GM19043 (cell line): ENCODE data around the gene C9.
"Not testable (repeated sequence)": the region's sequence is repeated elsewhere in the genome, so short reads cannot be mapped to it uniquely, and the experiment has no call there.

Experiments used
- ATAC-seq: cut with Tn5 transposase; IDR thresholded peaks from one replicate; pipeline ENCODE4 v1.9.1; 2021; ENCODE audit warnings: low read depth; ENCODE audit not compliant: unreplicated experiment

The C9 gene

DNA sequence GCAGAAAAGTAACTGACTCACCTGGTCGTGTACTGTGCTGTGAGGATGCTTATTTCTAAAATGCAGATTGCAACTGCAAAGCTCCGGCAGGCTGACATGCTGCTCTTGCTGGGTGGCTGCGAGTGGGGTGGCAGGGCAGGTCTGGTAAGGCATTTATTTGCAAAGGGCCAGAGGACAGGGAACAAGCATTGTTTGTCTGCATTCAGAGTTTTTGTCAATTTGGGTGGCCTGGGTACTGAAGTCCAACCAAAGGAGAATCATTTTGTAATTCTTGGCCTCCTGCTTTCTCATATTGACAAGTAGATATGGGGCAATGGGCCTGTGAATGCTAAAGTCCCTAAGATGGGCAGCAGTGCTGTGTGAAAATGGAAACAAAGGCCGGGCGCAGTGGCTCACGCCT, at the start of gene C9:
C9 (minus strand) TSS at position 129 of the 400 bp plus-strand sequence; CDS start at position 98, 31 bp downstream.
- ATAC-seq = no peak

DNA sequence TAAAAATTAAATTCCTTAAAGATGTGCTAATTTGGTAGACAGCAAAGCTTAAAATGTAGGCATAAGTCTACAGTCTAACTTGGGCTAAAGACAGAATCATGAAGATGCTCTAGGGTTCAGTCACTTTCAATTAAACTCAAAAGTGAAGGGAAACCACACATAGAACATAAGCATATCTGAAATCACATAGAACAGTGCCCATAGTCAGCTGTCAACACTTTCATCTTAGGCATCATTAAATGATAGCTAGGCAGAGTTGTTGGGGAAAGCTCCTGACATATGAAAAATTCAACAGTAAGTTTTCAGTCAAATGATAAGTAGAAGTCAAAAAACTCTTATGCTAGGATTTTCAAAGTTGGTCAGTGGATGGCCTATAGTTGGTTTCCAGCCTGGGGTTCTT, 49.5 kb upstream of the C9 start:
- no peak for ATAC-seq

DNA sequence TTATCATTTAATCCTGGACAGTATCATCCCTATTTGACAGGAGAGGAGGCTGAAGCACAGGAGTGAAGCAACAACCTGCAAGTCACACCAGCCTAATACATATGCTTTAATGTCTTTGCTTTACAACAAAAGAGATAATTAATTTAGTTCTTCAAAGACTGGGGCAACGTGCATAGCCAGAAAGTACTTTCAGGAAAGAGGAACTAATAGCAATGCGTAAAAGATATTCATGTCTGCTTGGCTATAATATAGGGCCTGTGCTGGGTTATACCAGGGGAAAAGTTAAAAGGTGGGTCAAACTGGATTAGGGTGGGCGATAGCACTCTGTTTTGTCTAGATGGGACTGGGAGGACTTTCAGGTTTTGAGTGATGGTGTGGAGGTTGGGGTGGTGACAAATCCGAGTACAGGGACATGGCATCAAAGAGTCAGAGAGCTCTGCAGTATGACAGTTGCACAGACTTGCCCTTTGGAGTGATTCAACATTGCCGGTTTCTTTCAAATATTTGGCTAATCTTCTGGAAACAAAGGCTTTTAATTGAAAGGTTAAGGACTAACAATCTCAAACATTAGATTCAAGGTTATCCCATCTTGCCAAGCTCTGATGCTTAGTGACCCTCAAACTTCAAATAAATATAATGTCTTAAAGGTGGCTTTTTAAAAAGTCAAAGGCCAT, 48.6 kb upstream of the C9 start:
- no peak for ATAC-seq

DNA sequence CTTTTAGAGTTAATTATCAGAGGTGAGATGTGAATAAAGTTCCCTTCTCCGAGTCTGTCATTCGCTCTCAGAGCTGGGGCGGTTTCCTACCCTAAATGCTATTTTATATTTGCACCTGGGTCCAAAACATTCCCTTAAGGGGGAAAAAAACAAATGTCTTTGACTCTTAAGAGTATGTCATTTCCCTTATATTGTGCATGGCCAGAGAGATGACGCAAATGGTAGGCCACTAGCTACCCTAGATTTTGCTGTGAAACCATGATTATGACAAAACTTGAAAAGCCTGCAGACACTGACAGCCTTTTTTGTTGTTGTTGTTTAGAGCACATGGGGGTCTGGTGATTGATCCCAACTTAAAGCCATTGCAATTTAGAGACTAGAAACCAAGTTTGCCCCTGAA, 47.7 kb upstream of the C9 start:
- ATAC-seq = no peak

DNA sequence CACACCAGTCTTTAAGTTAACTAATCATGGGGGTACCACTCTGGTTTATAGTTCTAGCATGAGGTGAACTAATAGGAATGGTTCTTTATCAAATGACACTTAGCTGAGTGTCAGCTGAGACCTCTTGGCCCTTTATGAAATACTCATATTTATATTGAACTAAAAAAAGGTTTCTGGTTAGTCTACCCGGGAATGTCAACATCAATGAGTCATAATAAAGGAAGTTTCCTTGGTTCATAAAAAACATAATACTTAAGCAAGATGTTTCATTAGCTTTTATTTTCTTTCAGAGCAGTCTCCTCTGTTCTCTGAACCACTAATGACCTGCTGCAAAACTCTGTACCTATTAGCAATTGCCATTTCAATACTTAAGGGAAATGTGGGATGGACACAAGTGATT, 46.8 kb upstream of the C9 start:
- ATAC-seq = no peak

DNA sequence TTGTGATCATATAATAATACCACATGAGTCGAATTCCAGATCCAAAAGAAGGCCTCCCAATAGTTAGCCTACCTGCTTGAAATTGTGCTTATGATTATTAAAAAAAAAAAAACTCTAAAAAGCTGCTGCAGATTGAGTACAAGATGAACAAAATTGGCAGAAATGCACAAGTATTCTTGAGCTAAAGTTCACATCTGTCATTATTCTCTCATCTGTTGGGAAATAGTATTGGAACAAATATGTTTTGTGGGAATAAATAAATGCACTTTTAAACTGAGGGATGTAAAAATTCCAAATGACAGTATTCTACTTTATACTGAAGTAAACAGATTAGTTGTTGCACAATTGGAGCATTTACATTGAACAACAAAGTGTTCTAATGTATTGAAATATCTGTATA, 44.7 kb upstream of the C9 start:
- no peak for ATAC-seq

DNA sequence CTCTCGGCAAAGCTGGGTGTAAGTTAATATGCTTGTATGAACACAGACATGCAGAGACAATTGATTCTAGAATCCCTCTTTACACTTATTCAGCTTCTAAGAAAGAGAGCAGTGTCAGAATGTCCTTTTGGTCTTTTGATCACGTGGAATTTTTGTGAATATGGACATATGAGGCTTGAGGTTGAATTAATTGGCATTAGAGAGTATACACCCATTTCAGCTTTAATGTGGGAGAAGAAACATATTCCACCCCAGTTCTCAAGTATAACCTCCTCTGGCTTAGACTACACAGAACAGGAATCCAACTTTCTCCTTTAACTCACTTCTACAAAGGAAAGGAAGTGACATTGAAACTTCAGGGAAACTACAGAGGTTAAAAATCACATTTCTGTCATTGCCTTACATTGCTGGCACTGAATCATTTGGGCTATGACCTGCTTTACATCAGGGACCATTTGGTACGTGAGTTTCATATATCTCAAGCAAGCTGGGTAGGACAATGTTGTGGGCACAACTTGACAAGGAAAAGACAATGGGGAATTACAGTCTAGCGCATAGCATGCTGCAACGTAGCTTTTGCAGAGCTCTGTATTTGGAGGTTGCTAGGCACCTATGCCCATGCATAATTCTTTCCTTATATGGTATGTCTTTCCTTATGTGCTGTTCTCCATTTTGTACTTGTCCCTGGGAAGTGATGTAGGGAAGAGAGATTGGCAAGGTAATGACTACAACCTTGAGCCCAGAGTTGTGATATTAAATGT, 41.0 kb upstream of the C9 start:
- ATAC-seq = no peak

DNA sequence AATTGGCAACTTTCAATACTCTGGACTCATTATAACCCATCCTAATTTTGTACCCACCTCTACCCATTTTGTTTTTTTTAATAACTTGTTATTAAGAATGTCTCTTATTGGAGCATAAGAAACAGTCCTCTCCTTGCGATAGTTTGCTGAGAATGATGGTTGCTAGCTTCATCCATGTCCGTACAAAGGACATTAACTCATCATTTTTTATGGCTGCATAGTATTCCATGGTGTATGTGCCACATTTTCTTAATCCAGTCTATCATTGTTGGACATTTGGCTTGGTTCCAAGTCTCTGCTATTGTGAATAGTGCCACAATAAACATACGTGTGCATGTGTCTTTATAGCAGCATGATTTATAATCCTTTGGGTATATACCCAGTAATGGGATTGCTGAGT, 39.5 kb upstream of the C9 start:
- ATAC-seq = not testable (repeated sequence)

DNA sequence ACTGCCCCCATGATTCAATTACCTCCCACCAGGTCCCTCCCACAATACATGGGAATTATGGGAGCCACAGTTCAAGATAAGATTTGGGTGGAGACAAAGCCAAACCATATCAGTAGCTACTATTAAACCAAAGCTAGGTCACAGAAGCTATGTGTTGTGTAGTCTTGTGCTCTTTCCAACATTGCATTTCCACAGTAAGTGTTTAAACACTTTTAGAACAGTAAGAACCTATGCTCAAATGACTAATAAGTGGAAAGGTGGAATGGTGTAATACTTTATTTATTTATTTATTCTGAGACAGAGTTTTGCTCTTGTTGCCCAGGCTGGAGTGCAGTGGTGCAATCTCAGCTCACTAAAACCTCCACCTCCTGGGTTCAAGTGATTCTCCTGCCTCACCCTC, 37.8 kb upstream of the C9 start:
- ATAC-seq = not testable (repeated sequence)

DNA sequence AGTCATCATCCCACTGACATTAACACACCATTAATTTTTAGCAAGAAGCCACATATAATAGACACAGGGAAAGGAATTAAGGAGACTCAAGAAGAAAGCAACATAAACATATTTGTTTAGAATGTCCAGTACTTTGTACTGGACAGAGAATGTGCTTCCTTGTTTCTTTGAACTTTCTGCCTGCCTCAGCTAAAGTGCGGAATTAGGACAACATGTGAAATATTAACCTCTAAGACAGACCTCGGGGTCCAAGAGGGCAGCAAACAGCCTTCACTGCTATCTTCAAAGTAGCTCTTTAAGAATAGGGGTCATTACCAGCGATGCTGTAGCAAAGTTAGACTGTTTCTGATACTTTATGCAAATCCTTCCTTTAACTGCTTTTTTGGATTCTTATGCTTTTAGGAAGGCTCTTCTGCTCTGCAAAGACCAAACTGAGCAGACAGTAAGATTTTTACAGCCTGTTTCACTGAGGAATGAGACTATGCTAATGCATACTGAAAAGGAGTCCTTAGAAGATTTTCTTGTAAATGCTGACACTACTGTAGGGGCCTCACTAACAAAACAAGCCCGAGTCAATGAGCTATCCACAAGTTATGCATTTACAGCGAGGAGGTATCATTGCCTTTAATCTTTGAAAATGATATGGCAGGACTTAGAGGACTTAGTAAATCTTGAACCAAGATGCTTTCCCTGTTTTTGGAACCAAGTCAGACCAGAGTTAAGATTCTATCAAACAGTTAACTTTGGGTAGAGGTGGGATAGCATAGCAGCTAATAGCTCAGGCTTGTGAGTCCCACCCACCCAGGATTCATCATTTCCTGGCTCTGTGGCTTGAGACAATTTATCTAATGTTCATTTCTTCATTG, 36.7 kb upstream of the C9 start:
- no peak for ATAC-seq

DNA sequence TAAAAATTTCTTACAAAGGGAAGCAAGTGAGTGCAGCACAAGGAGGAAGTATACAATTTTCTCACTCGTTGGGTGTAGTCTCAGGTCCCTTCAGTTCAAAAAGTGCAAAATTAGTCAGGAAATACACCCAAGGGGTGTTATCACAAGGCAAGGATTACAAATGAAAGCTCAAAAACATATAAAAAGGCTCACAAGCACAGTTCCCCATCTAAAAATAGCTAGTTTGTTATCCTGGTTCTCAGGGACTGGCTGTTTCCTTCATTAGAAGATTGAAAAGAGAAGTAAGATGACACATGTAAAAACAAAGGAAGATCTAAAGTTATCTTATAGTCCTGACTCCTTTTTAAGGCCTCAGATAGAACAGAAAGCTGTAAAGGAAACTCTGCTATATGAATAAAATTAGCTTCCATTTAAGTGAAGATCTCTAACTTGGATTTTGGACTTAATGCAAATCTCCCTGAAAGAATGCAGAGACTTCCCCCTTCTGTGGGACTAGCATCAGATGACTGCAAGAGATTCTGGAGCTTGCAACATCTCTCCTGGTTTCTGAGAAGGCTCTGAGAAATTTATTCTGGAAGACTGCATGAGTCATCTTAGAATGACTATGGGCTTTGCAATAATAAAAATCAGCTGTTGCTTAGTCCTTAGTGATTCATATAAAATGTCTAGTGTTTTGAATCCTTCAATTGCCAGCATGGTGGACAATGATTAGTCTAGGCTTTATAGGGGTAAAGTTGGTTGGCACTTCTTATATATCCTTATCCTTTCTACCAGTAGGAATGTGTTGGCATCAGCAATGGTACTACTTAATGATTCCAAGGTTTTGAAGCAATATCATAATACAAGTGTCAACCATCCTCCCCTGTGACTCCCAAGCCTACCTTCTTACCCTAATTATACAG, 35.1 kb upstream of the C9 start:
- ATAC-seq = no peak

DNA sequence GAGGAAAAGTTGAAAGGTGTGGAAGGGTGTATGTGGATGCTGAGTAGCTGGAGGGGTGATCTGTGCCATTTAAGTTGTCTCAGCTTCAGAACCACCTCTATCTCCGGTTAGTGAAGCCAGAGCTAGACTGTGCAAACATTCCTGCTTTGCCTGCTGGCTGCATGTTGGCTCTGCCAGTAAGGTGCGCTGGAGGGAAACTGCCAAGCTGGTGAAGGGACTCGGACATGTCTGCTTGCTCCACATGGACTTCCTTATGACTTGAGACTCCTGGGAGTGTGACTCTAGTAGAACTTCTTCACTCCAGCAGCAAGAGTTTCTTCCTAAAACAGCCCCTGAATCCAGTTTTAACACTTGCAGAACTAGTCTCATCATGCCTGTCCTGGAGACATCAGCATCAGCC, 32.5 kb upstream of the C9 start:
- no peak for ATAC-seq

DNA sequence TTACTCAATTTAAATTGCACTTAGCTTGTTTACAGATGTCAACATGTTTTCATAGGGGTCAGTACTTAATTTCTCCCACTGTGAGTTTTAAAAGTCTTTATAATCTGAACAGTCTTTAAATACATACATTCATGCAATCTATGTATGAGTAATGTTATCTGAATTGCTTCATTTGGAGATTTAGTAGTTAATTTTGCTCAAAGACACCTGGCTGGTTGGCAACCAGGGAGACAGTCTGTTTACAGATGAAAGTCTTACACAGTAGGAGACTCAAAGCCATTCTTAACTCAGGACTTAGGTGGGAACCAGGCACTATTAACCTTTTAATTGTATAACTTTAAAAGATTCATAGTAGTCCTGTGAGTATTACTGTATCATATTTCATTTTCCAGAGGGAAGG, 31.2 kb upstream of the C9 start:
- no peak for ATAC-seq

DNA sequence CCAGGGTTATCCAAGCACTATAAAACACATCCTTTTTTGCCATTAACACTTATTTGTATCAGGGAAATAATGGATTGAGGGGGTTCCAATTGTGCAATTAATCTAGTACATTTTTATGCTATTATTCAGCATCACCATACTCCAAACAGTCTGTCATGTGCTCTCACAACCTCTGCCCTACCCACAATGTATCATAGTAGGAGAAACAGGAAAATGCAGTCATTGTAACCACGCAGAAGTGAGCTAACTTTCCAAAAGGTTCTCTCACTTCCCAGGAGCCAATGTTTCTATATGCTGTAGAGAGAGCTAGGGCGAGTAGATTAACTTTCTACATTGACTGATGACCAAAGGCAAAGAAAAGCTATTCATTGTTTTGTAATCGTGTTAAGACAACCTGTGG, 30.7 kb upstream of the C9 start:
- no peak for ATAC-seq

DNA sequence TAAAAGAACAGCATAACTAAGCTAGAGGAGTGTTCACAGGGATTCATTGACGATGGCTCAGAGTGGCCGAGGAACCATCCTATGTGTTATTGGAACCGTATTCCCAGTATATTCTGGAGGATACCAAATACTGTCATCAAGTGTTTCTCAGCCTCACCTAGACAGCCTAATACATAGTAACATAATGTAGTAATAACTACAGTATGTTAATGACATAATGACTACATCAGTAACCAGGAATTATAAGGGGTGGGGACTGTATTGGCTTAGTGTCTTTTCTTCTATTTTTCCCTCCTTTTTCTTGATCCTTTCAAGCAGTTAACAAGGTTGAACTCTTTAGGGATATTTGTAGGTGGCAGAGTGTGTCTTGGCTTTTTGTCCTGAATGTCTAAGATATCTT, 26.6 kb upstream of the C9 start:
- ATAC-seq = no peak

DNA sequence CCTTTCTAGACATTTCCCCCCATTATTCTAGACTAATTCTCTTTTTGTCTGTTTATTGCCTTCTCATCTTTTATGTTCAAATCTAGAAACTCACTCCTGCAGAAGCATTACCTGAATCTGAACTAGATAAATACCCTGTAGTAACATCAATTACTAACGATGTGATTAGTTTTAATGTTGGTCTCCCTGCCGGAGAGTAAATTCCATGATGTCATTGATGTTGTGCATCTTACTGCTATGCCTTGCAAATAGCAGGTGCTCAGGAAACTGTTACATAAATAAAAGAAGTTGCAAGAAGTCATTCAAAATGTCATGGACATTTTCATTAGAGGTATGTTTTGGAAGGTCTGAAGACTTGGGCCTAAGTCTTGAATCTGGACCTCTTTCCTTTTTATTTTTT, 23.0 kb upstream of the C9 start:
- ATAC-seq = no peak

DNA sequence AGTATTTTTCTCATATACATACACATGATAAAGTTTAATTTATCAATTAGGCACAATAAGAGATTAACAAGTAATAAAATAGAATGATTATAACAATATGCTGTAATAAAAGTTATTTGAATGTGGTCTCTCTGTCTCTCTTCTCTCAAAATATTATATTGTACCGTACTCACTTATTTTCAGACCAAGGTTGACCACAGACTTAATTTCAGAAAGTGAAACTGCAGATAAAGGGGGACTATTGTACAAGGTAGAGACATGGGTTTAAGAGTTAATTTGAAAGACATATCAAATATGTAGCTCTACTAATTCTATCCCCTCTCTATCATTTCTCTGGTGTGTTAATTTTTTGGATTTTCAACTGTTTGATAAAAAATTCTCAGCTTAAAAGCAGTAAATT, 20.0 kb upstream of the C9 start:
- no peak for ATAC-seq

DNA sequence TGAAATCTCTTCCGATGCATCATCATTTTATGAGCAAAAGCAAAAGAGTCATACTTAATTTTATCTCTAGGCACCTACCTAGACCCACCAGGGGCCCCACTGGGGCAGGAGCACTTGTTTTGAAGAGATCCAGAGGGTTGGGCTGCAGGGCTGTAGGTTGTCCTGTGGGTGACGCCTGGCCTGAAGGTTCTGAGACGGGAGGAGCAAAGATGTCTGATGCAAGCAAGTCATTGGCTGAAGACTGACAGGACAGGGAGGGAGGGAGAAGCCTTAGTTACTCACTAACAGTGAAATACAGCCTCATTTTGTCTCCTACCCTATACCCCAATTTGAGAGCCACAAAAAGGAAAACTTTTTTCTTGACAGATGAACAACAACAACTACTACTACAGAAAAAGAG, 17.1 kb upstream of the C9 start:
- ATAC-seq = no peak

DNA sequence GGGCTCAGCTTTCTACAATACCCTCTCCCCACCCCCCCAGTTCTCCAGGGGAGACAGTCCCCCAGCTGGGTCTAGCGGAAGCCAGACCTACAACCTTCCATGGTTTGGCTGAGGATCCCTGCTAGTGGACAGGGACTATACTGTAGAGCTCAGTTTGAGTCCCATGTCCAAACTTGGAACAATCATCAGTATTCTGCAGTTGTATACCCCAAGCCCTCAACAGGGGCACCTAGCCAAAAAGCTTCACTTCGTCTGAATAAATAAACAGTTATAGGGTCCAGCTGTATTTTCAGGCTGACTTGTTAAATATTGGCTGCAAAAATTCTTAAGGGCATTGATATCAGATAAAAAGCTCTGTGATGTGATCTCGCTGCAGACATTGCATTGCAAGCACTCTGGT, 15.4 kb upstream of the C9 start:
- no peak for ATAC-seq

DNA sequence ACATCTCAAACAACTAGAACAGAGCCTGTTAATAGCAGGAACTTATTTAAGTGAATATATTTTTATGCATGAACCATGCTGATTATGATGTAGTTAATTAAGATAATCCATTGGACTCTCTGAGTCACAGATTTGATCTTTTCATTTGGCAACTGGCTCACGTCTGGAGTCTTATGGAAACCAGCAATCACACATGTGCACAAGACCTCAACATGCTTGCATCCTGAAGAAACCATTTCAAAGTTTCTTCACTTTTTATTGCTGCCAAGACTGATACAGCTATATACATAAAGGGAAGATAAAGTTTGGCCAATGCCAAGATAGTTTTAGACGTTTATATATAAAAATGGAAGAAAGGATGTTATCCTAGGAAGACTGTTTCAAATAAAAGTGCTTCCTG, 13.3 kb upstream of the C9 start:
- no peak for ATAC-seq
